PC-3 (cell line): ENCODE results near the gene PCSK9. TPM values are rescaled to one million over a fixed set of nuclear protein-coding genes. Genes with fewer than 3 reads are reported as not detected.

ENCODE experiments used
- ATAC-seq: fragments of 200-7000 bp; cut with Tn5 transposase; 2 replicates; pipeline ENCODE4 v1.9.1; 2020; ENCODE audit warnings: mild to moderate bottlenecking, moderate library complexity
- BruUV-seq: library from RNA; stranded (reverse); fragments of 400-500 nt; replicated peaks from 2 replicates; lab custom pipeline; 2021; lab: Mats Ljungman, UMichigan
- CTCF ChIA-PET: fragments of 300-600 bp; sonication (Branson Sonifier 250); formaldehyde crosslinking; loops from one replicate; lab custom pipeline; 2022; ENCODE audit warnings: antibody characterized with exemption; lab: Charles Lee
- POLR2A ChIA-PET: fragments of 300-600 bp; sonication (Branson Sonifier 250); formaldehyde crosslinking; loops from one replicate; lab custom pipeline; 2022; ENCODE audit warnings: antibody characterized with exemption; ENCODE audit not compliant: unreplicated experiment; lab: Charles Lee
- DNase-seq: peaks from one replicate; pipeline ENCODE4 v3.0.0-alpha.2; 2015
- H2AFZ ChIP-seq: fragments of 300-600 bp; sonication (generic); 2 replicates; pipeline ENCODE4 v1.6.0; 2016; ENCODE audit warnings: antibody characterized with exemption, low read length
- H3F3A ChIP-seq: fragments of 300-600 bp; sonication (generic); one replicate; pipeline ENCODE4 v1.6.0; 2017; ENCODE audit warnings: antibody characterized with exemption, low read length, control low read depth, mild to moderate bottlenecking; ENCODE audit not compliant: unreplicated experiment
- H3K27ac ChIP-seq: fragments of 300-600 bp; sonication (generic); 2 replicates; pipeline ENCODE4 v1.5.1; 2016; ENCODE audit warnings: mild to moderate bottlenecking, low read length
- H3K27me3 ChIP-seq: fragments of 300-600 bp; sonication (generic); 2 replicates; pipeline ENCODE4 v1.6.1; 2016; ENCODE audit warnings: low read length, mixed read lengths
- H3K36me3 ChIP-seq: fragments of 300-600 bp; sonication (generic); 2 replicates; pipeline ENCODE4 v1.6.1; 2016; ENCODE audit warnings: low read depth, mixed run types, low read length, mixed read lengths
- H3K4me1 ChIP-seq: fragments of 300-600 bp; sonication (generic); 2 replicates; pipeline ENCODE4 v1.5.1; 2016; ENCODE audit warnings: low read length; ENCODE audit not compliant: insufficient read depth
- H3K4me2 ChIP-seq: fragments of 300-600 bp; sonication (generic); 2 replicates; pipeline ENCODE4 v1.6.0; 2016; ENCODE audit warnings: low read length
- H3K4me3 ChIP-seq: fragments of 300-600 bp; sonication (generic); 2 replicates; pipeline ENCODE4 v1.5.1; 2016; ENCODE audit warnings: mild to moderate bottlenecking, low read length, mixed read lengths
- H3K79me2 ChIP-seq: fragments of 300-600 bp; sonication (generic); 2 replicates; pipeline ENCODE4 v1.6.1; 2017; ENCODE audit warnings: low read length, mixed read lengths
- H3K9ac ChIP-seq: fragments of 300-600 bp; sonication (generic); 2 replicates; pipeline ENCODE4 v1.6.0; 2016; ENCODE audit warnings: mild to moderate bottlenecking, low read length
- H3K9me2 ChIP-seq: fragments of 300-600 bp; sonication (generic); replicated peaks from 2 replicates; pipeline ENCODE4 v1.6.1; 2016; ENCODE audit warnings: mixed run types, low read length, mixed read lengths
- H3K9me3 ChIP-seq: fragments of 300-600 bp; sonication (generic); 2 replicates; pipeline ENCODE4 v1.6.1; 2016; ENCODE audit warnings: low read length, mixed read lengths
- H4K20me1 ChIP-seq: fragments of 300-600 bp; sonication (generic); 2 replicates; pipeline ENCODE4 v1.6.1; 2016; ENCODE audit warnings: low read length, mixed read lengths
- CTCF ChIP-seq: fragments of 300-600 bp; sonication (generic); conservative IDR thresholded peaks from 2 replicates; pipeline ENCODE4 v1.5.1; 2017; ENCODE audit warnings: antibody characterized with exemption, low read depth, mild to moderate bottlenecking, low read length
- EZH2 ChIP-seq: fragments of 300-600 bp; sonication (generic); IDR thresholded peaks from one replicate; pipeline ENCODE4 v1.6.1; 2017; ENCODE audit warnings: antibody characterized with exemption, mild to moderate bottlenecking, low read length; ENCODE audit not compliant: unreplicated experiment
- EZH2phosphoT487 ChIP-seq: fragments of 300-600 bp; sonication (generic); IDR thresholded peaks from 2 replicates; pipeline ENCODE4 v1.6.1; 2018; ENCODE audit warnings: mild to moderate bottlenecking, antibody characterized with exemption, low read length, borderline replicate concordance
- intact Hi-C: fragments of 100-400 bp; cut with micrococcal nuclease; formaldehyde crosslinking; loops from 2 replicates; pipeline ENCODE4 v1.9.0; 2023
- total RNA-seq: library from RNA; depleted of rRNA; stranded (reverse); fragments of >200 nt; gene quantifications from 2 replicates; pipeline ENCODE4 v1.2.3, GENCODE V29; 2014

PCSK9 gene
- total RNA-seq, 1 experiment from 2014 or later: 6.8 TPM

DNA sequence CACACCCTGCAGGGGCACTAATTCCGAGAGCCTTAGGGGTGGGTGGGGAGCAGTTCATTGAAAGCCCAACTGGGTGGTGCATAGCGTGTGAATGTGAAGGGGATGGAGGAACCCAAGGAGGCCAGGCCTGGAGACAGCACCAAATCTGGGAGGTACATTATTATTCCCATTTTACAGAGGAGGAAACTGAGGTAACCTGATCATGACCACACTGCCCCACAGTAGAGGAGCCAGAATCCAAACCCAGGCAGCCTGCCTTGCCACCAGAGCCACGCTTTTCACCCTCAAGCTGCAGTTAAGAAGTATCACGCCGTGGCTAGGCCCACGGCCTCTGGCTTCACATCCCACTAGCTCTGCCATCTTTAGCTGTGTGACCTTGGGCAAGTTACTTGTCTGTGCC lies 41.2 kb upstream of the PCSK9 start:
- no peaks in the 10 kb centered on the region for H3K4me1 ChIP-seq
- H3K4me3 ChIP-seq: no peak overlapping the region
- no peaks in the 10 kb centered on the region for H3F3A ChIP-seq
- H3K27me3 ChIP-seq: no peaks in the 10 kb centered on the region
- intact Hi-C loops: loop anchor here (5.0 kb wide), 1 partner anchor 326 kb away; no protein-coding TSS in a partner anchor
- ATAC-seq (no peak), DNase-seq (no peak)
- ChIA-PET CTCF (no interaction called here), POLR2A (no interaction called here)
- TF ChIP-seq CTCF: no peak
- H3K9ac ChIP-seq: no peak overlapping the region
- BruUV-seq: no TSS peak
- H4K20me1 ChIP-seq: no peaks in the 10 kb centered on the region
- no peaks in the 10 kb centered on the region for H3K9me2 ChIP-seq
- H3K79me2 ChIP-seq: no peaks in the 10 kb centered on the region
- H3K27ac ChIP-seq: no peak overlapping the region
- no peaks in the 10 kb centered on the region for H3K9me3 ChIP-seq
- no peak overlapping the region for H3K4me2 ChIP-seq
- H3K36me3 ChIP-seq: no peaks in the 10 kb centered on the region
- no peak overlapping the region for H2AFZ ChIP-seq

DNA sequence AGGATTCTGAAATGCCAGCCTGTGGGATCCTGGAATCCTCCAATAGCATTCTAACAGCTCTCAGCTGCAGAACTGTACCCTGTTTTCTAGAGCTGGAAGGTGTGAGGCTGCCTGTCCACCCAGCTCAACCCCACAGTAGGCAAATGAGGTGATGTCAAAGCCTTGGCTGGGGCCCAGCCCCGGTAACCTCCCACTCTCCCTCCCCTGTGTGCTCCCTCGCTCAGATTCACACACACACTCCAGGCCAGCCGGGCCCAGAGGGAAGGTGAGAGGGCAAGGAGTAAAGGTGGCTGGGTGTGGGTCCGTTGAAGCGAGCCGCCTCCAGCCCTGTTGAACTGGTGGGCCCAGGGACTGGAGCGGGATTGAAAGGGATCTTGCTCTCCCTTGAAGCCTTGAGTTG lies 40.7 kb upstream of the PCSK9 start, which contains the start of gene BSND:
BSND (plus strand) TSS at position 257 of the 400 bp plus-strand sequence. CDS start 254 bp downstream, outside the sequence.
- no peak within 1 kb of the TSS for H3K4me2 ChIP-seq
- no peaks in the 10 kb centered on the region for H3F3A ChIP-seq
- ATAC-seq (no peak), DNase-seq (no peak)
- ChIA-PET CTCF (no interaction called here), POLR2A (no interaction called here)
- H3K27me3 ChIP-seq: no peaks in the 10 kb centered on the region
- H3K4me3 ChIP-seq: no peak within 1 kb of the TSS
- H2AFZ ChIP-seq: no peak within 1 kb of the TSS
- H3K4me1 ChIP-seq: no peaks in the 10 kb centered on the region
- no peaks in the 10 kb centered on the region for H3K9me2 ChIP-seq
- H4K20me1 ChIP-seq: no peaks in the 10 kb centered on the region
- H3K36me3 ChIP-seq: no peaks in the 10 kb centered on the region
- intact Hi-C loops: loop anchor here (5.0 kb wide), 1 partner anchor 326 kb away; no protein-coding TSS in a partner anchor
- H3K9me3 ChIP-seq: no peaks in the 10 kb centered on the region
- H3K9ac ChIP-seq: no peak within 1 kb of the TSS
- no peaks in the 10 kb centered on the region for H3K79me2 ChIP-seq
- no TSS peak for BruUV-seq
- no peak within 1 kb of the TSS for H3K27ac ChIP-seq
- no peak for TF ChIP-seq EZH2phosphoT487
- no peak for TF ChIP-seq EZH2
- no peak for TF ChIP-seq CTCF

DNA sequence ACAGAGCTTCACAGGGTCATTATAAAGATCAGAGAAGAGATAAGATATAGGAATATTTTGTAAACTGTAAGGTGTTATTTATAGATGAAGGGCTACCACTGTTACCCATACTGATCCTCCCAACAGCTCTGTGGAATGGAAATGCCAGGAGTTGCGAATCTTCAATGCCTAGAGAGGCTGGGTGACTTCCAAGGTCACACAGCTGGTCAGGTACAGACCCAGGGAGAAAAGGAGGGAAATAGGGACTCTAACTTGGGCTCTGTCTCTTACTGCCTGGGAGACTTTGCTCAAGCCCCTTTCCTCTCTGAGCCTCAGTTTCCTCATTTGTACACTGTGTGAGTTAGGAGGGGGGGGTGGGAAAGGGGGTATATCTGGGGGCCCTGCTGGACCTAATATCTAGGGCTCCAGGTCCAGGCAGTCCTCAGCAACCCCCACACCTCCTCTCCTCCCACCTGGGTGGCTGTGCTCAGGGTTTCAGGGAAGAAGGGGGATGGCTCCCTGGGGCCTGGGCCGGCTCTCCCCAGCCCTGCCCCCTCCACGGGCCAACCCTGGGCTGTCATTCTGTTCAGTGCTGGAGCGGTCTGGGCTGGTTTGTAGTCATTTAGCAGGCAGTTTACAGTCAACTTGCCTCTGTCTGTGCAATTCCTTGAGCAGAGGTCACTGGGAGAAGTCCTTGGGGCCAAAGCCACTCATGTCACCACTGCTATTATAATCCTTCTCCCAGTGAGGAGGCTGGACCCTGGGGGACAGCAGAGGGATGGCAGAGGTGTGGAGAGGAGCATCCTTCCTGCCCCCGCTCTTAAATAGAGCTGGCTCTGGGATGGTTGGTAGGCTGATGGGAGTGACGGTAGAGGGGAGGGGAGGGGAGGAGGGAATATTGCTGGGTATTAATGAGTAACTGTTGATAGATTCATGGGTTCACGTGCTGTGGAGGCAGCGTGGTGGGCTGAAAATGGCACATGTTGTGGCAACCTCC lies 39.0 kb upstream of the PCSK9 start:
- ChIA-PET CTCF (interaction anchor here (0.7 kb wide), 1 partner anchor 22 kb away, joined by 3 read pairs; no protein-coding TSS in a partner anchor), POLR2A (no interaction called here)
- TF ChIP-seq EZH2 (no peak), CTCF (no peak), EZH2phosphoT487 (no peak)
- H3K9me3 ChIP-seq: no peaks in the 10 kb centered on the region
- H3K4me3 ChIP-seq: no peak overlapping the region
- no peak for DNase-seq
- H4K20me1 ChIP-seq: no peaks in the 10 kb centered on the region
- no peaks in the 10 kb centered on the region for H3K4me1 ChIP-seq
- H3K79me2 ChIP-seq: no peaks in the 10 kb centered on the region
- no peaks in the 10 kb centered on the region for H3K9me2 ChIP-seq
- no TSS peak for BruUV-seq
- no peaks in the 10 kb centered on the region for H3K36me3 ChIP-seq
- no peak overlapping the region for H3K27ac ChIP-seq
- intact Hi-C loops: loop anchor here (10.0 kb wide), 1 partner anchor 126 kb away; no protein-coding TSS in a partner anchor
- H3K4me2 ChIP-seq: no peak overlapping the region
- H3K9ac ChIP-seq: no peak overlapping the region
- no peaks in the 10 kb centered on the region for H3K27me3 ChIP-seq
- H3F3A ChIP-seq: no peaks in the 10 kb centered on the region
- ATAC-seq: no peak
- H2AFZ ChIP-seq: no peak overlapping the region
